ENCODE data around the gene EP400.
"Not testable (repeated sequence)": the region's sequence is repeated elsewhere in the genome, so short reads cannot be mapped to it uniquely, and the experiment has no call there.

EP400 gene

GRCh38 chr12:132102297-132102696 lies 152.6 kb downstream of the EP400 start:
- no peak for DNase-seq

DNA sequence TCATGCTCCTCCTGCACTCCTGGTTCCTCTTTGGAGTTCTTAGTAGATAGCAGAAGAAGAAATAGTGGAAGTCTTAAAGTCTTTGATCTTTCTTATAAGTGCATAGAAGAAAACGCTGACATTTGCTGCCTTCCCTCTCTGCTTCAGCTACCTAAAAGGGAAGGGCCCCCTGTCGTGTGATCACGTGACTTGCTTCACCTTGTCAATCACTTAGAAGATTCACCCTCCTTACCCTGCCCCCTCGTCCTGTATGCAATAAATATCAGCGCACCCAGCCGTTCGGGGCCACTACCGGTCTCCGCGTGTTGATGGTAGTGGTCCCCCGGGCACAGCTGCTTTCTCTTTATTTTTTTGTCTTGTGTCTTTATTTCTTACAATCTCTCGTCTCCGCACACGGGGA lies 153.3 kb downstream of the EP400 start:
- not testable (repeated sequence) for DNase-seq

GRCh38 chr12:132103542-132104308 lies 154.0 kb downstream of the EP400 start:
- DNase-seq, result no peak

DNA sequence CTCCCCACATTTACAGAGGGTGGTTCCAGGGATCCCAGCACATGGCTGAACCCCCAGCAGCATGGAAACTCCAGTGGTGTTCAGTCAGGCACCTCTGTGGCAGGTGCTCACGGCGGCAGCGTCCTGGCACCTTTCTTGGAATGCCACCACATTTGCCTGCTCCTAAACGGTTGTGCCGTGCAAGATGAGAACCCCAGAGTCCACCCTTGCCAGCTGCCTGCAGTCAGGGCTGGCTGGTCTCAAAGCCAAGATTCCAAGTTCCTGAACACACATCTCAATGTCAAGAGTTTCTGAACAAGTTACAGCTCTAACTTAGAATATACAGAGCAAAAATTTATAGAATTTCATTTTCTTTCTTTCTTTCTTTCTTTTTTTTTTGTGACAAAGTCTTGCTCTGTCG lies 155.7 kb downstream of the EP400 start:
- no peak for DNase-seq

DNA sequence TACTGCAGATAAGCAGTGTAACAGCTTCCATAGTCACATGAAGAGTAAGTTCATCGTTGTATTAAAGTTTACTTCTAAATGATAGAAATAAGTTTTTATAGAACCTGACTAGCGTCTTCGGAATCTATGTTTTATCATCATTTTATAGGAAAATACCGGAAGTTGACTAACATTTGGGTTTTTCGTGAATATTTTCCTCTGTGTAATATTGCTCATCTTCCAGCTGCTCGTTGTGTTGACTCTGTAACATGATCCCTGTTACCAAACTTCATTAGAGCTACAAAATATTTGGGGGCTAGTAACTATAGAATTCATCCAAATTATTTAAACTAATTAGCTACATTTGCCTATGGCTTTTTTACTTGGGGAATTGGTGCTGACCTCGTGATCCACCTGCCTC lies 157.2 kb downstream of the EP400 start:
- DNase-seq, result no peak

DNA sequence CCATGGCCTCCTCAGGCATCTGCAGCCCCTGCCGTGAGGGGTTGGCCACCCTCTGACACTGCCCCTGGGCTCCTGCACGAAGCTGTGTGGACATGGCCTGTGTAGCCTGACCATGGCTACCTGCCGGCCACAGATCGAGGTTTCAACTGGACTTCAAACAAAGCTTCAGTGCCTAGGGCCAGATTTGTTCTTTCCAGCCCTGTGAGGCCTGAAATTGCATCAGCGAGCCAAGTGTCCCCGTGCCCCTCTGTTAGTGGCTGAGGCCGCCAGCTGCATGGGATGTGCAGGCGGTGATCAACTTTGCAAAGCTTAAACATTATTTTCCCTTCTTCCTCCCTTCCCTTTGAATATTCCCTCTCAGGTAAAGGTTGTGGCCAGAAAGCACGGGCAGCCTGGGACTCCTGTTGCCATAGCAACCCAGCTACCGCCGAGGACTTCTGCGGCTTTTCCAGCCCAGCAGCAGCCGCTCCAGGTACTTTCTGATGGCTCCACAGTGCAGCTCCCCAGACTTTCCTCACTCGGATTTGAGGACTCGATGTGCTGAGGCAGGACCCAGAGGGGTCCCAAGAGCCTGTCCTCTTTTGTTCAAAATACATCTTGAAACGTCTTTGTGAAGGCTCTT lies 158.6 kb downstream of the EP400 start:
- DNase-seq, result no peak

GRCh38 chr12:132109741-132110140 lies 160.0 kb downstream of the EP400 start:
- DNase-seq, result no peak

GRCh38 chr12:132110677-132111076 lies 160.9 kb downstream of the EP400 start:
- DNase-seq, result no peak

DNA sequence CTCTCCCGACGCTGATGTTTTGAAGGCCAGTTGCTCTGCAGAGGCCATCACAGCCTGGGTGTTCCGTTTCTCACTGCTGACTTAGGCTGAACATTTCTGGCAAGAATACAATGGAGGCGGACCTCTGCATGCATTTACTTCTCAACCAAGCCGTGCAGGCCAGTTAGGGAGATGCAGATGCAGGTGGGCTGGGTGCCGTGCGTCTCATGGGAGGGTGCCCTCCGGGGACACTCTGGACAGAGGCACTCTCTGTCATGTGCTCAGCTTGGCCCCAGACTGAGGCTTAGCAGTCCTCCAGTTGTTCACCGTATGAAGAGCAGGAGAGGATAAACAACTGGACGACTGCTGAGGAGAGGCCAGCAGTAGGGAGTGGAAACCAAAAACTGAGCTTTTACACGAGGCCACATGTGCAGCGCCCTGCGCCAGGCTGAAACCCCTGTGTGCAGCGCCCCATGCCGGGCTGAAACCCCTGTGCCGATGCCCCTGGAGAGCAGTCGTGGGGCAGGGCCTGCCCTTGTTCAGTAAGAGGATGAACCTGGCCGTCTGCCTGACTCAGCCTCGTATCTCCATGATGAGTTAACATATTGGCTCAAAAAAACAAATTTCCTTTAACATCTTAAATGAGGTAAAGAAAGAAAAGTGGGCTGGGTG lies 162.0 kb downstream of the EP400 start:
- no peak for DNase-seq

GRCh38 chr12:132114667-132115066 lies 164.9 kb downstream of the EP400 start:
- DNase-seq, result no peak

DNA sequence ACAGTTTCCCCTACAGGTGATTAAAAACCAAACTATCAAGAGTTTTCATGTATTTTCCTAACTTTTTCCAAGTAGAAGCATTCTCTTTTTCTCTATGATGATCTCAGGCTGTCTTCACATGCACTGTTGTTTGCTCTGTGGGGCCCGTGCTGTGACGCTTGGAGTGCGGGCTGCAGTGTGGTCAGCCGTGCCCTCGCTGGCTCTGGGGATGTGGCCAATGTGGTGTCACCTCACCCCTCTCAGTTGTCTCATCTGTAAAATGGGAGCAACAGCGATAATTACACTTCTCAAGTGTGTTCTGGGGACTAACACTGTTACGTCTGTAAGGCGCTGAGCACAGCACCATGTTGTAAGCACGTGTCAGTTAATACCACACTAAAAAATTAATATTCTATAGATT lies 165.8 kb downstream of the EP400 start:
- no peak for DNase-seq

DNA sequence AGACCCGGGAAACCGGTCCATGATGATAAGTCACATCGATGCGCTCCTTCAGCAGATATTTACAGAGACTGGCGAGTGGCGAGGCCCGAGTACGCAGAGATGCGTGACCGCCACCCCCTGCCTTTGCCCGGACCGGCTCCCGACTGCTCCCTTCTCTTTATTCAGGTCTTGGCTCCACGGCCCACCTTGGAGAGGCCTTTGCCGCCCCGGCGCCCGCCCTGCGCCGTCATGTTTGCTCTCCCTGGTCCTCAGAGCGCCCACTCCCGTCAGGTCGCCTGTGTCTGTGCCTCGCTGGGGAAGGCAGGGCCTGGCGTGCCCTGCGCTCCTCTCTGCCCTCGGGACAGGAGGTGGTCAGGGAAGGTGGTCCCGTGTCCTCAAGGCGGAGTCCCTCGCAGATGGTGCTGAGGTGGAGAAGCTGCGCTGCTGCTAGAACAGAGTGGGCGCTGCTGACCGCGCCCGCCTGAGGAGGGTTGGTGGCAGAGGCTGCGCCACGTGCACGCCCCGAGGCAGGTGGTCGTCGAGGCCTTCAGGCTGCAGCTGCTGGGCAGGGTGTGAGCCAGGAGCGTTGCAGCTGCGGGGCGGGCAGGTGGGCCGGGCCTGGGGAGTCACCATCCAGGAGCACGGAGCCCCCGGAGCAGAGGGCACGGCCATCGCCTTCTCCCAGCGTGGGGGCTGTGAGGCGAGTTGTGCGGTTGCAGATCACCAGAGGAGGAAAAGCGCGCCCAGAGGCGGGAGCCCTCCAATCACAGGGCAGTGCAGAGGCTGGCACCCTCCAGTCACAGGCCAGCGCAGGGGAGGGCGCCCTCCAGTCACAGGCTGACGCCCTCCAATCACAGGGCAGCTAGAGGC lies 167.2 kb downstream of the EP400 start:
- no peak for DNase-seq

GRCh38 chr12:132117558-132117875 lies 167.8 kb downstream of the EP400 start:
- DNase-seq, result no peak

DNA sequence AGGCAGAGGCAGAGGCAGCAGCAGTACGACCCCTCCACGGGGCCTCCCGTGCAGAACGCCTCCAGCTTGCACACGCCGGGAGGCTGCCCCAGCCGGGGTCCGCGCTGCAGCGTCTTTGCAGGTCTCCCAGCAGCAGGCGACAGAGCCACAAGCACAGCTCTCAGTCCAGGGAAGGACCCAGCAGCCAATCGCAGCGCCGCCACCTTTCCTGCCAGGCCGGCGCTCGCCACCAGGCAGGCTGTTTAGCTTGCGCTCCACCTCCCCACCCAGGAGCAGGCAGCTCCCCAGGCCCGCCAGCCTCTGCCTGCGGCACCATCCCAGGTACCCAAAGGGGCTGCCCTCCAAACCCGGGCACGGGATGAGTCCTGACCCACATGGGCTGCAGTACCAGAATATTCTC lies 169.1 kb downstream of the EP400 start:
- DNase-seq, result no peak

DNA sequence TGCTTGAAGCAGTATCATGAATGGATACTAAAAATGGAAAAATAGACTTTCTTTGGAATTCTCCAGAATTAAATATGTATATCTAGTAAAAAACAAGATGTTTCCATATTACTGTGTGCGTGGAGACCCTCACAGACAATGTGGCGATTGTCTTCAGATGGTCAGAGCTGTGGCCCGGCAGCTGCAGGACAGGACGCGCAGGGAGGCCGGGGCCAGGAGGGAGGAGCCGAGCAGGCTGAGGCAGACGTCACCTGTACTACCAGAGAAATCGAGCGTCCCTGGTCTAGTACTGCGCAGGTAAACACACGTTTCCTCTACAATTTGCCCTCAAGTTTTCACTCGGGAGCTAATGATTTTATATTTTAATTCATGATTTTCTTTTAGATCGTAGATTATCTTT lies 171.5 kb downstream of the EP400 start:
- DNase-seq, result no peak

- no peak for DNase-seq
Observed at GRCh38 chr12:132123970-132124765, 174.4 kb downstream of the EP400 start.

DNA sequence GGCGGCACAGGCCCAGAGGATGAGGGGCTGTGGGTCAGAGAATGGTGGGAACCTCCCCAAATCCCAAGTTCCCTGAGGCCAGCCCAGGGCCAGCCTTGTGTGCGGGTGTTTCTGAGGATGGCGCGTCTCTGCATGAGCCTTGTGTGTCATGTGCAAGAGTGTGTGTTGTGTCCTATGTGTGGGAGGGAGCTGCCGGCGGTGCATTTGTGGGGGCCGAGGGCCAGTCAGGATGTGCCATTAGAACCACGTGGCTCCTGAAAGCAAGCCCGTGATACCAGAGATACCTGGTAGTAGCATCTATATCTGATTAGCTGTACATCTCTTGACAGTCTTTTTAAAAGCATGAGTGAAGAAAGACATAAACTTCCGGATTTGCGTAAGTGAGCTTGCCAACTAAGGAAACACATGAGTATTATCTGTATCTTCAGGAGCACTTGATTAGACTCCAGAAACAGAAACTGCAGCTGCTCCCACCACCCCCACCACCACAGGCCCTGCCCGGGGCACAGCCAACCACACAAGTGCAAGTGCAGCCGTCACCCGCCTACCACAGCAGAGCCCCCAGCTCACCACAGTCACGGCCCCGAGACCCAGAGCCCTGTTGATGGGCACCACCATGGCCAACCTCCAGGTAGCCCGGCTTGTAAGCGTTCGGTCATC lies 175.2 kb downstream of the EP400 start:
- DNase-seq, result no peak

DNA sequence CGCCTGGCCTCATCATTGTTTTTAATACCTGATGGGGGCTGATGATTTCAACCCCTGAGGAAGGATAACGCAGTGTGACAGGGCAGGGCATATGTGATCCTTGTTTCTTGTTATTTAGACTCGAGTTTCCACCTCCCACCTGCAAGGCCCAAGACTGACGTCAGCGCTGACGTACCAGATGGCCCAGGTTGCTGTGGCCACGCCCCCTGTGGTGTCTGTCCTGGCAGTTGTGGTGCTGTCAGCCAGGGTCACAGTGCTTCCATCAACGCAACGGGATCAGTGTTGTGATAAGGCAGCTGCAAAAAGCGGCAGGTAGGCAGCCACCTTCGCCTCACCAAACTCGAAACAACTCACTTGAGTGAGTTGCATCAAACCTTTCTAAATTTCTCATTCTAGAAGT lies 176.0 kb downstream of the EP400 start:
- DNase-seq, result no peak

DNA sequence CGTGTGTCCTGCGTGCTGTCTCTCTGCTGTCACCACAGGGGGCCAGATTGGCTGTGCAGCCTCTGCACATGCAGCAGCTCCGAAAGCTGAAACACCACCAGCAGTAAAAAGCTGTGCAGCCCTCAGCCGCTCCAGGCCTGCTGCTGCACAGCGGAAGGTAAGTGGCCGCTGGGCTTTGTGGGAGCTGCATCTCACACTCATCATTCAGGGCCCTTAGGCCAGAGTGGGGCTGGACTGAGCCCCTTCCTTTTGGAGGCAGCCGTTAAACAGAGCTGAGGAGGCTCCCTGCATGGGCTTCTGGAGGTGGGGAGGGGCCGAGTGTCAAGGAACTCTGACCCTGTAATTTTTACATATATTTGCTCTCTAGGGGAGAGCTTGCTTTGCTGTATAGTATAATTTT lies 177.3 kb downstream of the EP400 start:
- no peak for DNase-seq

- no peak for DNase-seq
Observed at GRCh38 chr12:132129007-132129406, 179.3 kb downstream of the EP400 start.

- DNase-seq, result no peak
Observed at GRCh38 chr12:132130690-132131089, 180.9 kb downstream of the EP400 start.

All from activated naive CD4-positive, alpha-beta T cell (primary cell).